Kidney capillary endothelial cell (primary cell): ENCODE measurements around the gene STARD8.
"Not testable (repeated sequence)": the region's sequence is repeated elsewhere in the genome, so short reads cannot be mapped to it uniquely, and the experiment has no call there.

Experiments
- DNase-seq: peaks from one replicate; pipeline ENCODE4 v3.0.0-alpha.2; 2018; ENCODE audit warnings: low spot score

Gene STARD8, protein sequence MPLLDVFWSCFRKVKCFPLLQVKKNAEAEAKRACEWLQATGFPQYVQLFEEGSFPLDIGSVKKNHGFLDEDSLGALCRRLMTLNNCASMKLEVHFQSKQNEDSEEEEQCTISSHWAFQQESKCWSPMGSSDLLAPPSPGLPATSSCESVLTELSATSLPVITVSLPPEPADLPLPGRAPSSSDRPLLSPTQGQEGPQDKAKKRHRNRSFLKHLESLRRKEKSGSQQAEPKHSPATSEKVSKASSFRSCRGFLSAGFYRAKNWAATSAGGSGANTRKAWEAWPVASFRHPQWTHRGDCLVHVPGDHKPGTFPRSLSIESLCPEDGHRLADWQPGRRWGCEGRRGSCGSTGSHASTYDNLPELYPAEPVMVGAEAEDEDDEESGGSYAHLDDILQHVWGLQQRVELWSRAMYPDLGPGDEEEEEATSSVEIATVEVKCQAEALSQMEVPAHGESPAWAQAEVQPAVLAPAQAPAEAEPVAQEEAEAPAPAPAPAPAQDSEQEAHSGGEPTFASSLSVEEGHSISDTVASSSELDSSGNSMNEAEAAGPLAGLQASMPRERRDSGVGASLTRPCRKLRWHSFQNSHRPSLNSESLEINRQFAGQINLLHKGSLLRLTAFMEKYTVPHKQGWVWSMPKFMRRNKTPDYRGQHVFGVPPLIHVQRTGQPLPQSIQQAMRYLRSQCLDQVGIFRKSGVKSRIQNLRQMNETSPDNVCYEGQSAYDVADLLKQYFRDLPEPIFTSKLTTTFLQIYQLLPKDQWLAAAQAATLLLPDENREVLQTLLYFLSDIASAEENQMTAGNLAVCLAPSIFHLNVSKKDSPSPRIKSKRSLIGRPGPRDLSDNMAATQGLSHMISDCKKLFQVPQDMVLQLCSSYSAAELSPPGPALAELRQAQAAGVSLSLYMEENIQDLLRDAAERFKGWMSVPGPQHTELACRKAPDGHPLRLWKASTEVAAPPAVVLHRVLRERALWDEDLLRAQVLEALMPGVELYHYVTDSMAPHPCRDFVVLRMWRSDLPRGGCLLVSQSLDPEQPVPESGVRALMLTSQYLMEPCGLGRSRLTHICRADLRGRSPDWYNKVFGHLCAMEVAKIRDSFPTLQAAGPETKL

DNA sequence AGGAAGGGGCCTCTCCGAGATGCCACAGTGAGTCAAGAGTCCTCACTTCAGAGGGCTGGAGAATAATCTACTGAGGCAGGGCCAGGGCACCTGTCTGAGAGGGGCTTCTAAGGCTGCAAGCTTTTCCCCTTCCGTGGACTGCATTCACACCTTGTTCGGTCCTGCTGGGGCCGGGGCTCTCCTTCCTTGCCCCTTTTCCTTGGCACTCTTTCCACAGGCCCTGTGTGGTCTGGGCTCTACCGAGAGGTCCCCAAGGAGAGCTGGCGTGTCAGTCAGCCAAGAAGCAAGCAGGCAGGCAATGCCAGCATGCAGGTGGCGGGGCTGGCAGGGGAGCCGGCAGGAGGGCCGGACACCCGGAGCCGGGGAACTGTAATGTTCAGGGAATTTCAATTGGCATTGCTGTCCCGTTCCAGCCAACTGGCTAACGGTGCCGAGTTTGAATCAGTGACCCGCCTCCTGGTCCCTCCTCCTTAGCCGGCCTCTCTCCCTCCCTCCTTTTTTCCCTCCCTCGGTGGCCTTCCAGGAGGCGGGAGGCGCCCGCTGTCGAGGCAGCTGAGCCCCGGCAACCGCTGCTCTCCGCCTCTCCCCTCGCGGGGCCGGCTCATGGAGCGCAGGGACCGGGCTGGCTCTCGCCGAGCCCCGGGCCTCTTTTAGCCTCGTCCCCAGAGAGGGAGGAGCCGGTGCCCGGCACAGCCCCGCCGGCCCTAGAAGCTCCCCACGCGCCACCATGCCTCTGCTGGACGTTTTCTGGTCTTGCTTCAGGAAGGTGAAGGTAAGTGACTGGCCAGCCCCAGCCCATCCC is at the start of gene STARD8:
TSS of gene STARD8 (plus strand) at position 511 of the 802 bp plus-strand sequence. CDS start at position 728, 217 bp downstream.
- DNase-seq, result no peak

DNA sequence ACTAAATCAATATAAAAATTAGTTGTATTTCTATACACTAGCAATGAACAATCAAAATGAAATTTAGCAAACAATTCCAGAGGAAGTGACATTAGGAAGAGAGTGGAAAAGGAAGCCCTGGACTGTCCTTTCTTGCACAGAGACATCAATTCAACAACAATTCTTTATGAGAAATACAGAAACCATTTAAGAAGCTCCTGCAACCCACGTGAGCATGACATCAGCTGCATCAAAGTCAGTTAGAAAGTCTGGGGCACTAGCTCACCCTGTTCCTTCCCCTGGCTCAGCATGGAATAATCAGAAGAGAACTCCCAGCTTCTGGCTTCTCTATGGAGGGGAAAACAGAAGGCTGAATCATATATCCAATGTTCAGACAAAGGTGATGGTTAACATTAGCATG is 48.6 kb upstream of the STARD8 start:
- DNase-seq, result no peak

DNA sequence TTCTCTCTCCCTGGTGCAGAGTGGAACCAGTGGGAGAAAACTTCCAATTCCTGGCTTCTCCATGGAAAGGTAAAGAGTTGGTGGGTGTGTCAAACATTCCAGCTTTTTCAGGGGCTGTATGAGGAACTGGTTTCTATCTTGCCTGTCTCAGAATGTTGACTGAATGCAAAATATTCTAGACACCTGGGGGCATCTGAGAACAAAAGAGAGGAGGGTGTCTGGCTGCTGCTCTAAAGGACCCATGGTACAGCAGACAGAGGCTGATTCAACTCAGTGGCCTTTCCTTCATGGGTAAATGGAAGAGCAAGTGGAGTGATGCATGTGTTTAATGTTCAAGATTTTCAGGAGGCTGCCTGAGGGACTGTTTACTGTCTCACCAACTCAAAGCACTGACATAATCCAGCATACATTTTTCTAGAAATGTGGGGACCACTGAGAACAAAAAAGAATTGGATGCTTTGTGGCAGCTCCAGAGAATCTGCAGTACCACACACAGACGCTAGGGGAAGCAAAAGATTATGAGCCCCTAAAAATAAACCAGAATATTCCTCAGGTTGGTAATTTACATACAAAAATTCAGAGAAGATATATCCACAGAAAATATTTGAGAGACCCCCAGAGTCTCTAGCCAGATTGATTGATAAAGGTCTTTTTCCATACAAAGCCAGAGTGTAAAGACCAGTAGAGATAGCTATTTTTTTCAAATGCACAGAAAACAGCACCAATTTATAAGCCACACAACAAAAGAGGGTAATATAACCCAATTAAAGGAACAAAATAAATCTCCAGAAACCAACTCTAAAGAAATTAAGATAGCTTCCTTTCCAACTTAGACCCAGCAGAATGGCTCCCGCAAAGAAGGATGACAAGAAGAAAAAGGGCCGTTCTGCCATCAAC is 48.0 kb upstream of the STARD8 start:
- DNase-seq, result peak; percentile 10

DNA sequence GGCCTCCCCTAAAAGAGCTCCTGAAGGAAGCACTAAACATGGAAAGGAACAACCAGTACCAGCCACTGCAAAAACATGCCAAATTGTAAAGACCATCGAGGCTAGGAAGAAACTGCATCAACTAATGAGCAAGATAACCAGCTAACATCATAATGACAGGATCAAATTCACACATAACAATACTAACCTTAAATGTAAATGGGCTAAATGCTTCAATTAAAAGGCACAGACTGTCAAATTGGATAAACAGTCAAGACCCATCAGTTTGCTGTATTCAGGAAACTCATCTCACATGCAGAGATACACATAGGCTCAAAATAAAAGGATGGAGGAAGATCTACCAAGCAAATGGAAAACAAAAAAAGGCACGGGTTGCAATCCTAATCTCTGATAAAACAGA is 43.2 kb upstream of the STARD8 start:
- DNase-seq, result not testable (repeated sequence)

DNA sequence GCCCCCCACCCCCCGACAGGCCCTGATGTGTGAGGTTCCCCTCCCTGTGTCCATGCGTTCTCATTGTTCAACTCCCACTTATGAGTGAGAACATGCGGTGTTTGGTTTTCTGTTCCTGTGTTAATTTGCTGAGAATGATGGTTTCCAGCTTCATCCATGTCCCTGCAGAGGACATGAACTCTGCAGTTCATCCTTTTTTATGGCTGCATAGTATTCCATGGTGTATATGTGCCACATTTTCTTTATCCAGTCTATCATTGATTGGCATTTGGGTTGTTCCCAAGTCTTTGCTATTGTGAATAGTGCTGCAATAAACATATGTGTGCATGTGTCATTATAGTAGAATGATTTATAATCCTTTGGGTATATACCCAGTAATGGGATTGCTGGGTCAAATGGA is 32.7 kb upstream of the STARD8 start:
- DNase-seq, result not testable (repeated sequence)

DNA sequence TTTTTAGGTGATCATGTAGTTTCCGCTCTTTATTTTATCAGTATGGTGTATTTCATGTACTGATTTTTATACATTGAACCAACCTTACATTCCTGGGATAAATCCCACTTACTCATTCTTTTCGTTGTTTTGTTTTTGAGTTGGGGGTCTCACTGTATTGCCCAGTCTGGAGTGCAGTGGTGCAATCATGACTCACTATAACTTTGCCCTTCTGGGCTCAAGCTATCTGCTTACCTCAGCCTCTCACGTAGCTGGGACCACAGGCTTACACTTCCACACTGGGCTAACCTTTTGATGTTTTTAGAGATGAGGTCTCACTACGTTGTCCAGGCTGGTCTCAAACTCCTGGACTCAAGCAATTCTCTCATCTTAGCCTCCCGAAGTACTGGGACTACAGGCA is 19.5 kb upstream of the STARD8 start:
- no peak for DNase-seq

DNA sequence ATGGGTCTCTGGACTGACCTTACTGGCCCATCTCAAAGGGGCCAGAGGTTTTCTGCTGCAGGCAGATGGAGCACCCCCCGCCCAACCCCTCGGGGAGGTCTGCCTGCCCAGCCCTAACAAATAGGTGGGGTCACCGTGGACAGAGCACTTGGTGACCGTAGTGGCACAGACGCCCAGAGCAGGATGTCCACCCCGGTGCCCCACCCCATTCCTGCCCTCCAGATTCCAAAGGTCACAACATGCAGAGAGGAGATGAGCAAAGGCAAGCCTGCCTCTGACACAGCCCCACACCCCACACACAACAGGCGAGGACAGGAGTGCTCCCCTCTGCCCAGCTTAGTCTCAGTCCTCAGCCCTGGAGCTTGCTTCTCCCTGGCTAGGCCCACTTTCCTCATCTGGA is 17.5 kb upstream of the STARD8 start:
- not testable (repeated sequence) for DNase-seq

DNA sequence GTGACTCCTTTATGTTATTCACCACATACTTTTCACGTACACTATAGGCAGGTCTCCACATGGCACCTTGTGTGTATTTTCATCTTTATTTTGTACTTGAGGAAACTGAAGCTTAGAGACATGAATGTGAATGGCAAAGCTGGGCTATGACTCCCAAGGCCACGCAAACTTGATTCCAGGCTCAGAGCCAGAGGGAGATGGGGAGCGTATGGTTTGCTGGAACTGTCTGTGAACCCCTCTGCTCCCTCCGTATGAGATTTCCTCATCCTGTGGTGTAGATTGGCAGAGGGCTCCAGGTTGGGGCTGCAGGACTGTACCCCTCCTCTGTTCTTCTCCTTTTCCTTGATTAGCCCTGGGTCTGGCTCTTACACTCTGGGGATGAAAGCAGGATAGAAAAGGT is 16.1 kb upstream of the STARD8 start:
- DNase-seq, result no peak

DNA sequence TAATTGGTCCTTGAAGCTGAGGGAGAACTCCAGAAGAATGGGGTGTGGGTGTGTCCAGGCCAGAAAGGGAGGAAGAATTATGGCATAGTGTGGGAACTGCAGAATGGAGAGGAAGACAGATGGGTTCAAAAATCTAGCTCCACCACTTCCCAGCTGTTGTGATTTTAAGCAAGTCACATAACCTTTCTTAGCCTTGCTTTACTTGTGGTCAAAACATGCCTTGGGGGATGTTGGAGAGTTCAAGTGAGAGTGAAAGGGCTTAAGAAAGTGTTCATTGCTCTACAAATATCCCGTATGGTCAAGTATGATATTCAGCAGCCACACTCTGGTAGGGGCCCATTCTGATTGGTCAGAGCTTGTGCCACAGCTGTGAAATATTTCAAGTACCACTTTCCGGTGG is 15.0 kb upstream of the STARD8 start:
- no peak for DNase-seq

DNA sequence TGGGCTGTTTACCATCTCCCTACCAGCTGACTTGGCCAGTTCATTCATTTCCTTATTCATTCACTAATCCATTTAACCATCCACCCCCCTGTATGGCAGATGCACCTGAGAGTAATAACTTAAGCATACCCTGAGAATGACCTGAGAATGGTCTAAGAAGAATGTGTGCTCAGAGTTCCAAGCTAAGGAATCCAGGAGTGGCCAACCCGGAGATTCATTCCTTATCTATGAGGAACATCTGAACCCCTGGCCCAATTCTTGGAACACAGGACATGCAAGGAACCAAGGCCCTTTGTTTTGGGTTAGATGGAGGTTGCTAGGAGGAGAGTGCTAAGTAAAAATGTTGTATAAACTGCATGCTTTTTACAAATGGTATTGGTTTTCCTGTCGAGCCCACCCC is 13.5 kb upstream of the STARD8 start:
- DNase-seq, result no peak

DNA sequence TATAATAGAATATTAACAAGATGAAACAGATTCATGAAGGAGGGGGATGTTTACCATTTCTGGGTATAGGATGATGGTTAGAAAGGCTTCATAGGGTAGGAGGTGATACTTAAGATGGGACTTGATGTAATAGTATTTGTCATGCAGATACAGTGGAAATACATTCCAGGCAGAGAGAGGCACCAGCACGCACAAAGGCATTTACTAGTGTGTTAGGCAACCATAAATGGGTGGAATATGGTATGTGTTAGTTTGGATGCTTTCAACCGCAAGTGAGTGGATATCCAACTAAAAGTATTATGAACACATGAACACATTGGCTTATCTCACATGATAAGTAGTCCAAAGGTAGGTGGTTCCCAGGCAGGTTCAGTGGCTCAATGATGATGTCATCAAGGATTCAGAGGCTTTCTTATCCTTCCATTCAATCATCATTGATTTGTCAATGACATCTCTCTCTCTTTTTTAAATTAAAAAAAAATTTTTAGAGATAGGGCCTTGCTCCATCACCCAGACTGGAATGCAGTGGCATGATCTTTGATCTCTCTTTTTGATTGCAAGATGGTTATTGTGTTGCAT is 12.7 kb upstream of the STARD8 start:
- DNase-seq, result no peak

DNA sequence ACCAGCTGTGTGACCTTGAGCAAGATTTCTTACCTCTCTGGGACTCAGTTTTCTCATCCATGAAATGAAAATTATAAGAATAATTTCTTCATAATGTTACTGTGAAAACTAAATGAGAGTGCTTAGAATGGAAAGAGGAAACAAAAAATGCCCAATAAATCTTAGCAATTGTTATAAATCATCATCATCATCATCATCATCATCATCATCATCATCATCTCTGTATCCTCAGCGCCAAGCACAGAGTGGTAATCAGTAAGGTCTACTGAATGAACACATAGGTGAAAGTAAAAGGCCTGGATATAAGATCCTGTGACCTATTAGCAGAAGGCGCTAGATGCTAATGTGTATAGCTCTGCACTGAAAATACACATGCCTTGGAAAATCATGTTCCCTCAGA is 6.8 kb upstream of the STARD8 start:
- no peak for DNase-seq

DNA sequence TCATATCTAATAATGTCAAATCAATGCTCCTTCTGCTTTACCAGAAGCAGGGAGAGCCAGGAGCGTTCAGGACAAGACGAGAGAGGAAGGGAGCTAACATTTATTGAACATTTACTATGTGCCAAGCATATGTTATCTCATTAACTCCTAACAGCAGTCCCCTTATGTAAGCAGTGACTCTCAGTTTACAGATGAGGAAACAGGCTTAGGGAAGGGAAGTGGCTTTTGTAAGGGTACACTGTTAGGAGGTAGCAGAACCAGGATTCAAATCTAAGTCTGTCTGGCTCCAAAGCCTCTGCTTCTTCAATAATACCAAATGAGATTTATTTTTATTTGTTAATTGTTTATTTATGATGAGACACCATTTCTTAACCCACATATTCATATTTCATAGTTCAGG is 2.6 kb upstream of the STARD8 start:
- no peak for DNase-seq

DNA sequence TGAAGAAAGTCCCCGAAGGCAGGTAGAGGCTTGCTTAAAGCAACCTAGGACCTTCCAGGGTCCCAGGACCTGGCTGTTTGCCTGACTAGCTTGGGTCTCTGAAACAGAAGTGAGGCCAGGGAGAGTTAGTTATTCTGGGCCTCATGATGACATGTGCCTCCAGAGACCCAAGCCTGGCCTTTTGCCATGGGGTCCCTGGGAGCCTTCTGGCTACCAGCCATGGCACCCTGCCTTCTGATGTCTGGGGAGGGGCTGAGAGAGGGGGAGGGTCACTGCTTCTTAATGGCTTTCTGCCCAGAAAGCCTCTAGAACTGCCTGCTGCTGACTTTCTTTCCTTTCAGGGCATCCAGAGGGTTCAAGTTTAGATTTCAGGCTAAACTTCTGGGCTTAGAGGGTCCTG is 1.0 kb upstream of the STARD8 start:
- DNase-seq, result no peak

DNA sequence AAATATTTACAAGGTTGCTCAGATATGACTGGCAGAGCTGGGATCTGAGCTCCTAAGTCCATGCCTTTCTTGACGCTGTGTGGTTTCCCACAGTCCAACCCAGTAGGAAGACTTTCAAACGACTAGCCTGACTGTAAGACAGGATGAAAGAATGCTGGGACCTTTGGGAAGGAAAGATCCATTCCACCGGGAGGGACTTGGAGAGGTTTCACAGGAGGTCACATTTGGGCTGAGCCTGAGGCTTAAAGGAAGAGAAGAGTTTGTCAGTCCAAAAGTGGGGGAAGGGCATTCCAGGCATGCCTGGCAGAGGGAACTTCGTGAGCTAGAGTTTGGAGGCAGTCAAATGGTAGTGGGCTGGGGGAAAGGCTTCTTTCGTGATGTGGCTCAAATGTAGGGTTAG is 1.5 kb downstream of the STARD8 start:
- no peak for DNase-seq

DNA sequence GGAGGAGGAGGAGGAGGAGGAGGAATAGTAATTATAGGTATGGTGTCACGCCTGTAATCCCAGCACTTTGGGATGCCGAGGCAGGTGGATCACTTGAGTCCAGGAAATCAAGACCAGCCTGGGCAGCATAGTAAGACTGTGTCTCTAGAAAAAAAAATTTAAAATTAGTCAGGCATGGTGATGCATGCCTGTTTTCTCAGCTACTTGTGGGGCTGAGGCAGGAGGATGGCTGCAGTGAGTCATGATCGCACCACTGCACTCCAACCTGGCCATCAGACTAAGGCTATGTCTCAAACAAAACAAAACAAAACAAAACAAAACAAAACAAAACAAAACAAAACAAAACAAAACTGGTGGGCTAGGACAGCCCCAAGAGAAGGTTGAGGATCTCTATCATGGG is 3.0 kb downstream of the STARD8 start:
- peak; percentile 31 for DNase-seq

DNA sequence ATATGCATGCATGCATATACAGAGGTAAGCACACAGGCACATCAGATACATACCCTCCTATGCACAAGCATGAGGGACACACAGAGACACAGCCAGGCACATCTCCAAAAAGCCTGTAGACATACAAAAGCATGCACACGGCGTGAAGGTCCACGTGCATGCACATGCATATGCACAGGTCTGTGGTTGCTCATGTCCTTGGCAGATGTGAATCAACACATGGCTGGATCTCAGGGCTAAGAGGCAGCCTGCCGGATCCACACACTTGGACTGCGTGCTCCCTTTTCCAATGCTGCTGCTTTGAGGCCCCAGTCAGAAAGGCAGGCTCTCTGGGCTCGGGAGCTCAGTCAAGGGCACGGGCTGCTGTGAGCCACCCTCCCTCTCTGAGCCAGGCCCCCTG is 3.6 kb downstream of the STARD8 start:
- DNase-seq, result no peak

DNA sequence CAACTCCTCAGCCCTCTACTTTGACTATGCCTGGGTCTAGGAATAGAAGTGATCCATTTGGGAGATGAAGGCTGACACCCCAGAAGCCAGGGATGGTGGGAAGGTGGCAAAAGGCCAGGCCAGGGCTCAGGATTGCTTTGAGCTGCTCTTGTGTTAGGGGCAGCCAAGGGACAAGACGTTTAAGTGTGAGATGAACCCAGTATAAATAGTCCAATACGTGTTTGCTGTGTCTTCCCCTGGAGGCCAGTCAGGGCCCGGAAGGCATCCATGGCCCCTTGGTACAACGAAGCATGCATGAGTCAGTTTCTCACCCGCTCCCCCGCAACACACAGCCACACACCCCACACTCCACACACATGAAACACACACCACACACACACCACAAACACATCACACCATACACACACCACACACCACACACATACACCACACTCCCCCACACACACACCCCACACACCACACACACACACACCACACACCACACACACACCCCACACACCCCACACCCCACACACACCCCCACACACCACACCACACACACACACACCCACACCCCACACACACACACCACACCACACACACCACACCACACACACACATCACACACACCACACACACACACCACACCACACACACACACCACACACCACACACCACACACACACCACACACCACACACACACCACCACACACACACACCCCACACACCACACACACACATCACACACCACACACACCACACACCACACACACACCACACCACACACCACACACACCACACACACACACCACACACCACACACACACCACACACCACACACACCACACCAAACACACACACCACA is 5.1 kb downstream of the STARD8 start:
- no peak for DNase-seq

DNA sequence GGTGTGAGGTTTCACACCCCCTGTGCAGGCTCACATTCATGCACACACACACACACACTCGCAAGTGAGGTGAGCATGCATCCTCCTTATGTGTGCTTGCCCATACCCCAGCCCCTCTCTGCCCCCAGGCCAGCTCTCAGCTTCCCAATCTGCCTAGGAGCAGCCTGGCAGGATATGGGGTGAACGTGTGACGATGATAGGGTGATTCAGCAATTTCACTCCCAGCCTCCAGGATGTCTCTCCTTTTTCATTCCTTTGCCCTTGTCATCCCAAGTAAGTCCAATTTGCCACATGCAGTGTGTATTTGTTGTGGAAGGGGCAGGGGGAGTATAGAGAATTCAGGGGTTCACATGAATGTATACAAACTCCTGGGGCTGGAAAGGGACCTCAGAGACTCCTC is 7.2 kb downstream of the STARD8 start:
- DNase-seq, result no peak

DNA sequence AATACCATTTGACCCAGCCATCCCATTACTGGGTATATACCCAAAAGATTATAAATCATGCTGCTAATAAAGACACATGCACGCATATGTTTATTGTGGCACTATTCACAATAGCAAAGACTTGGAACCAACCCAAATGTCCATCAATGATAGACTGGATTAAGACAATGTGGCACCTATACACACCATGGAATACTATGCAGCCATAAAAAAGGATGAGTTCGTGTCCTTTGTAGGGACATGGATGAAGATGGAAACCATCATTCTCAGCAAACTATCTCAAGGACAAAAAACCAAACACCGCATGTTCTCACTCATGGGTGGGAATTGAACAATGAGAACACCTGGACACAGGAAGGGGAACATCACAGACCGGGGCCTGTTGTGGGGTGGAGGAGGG is 9.0 kb downstream of the STARD8 start:
- DNase-seq, result not testable (repeated sequence)
